Hematopoietic multipotent progenitor cell treated with erythropoietin and hydrocortisone succinate and interleukin-3 and kit ligand, for 6 days (in vitro differentiated cells): Measurements from ENCODE around the gene SEMA7A.
"Not testable (repeated sequence)": the region's sequence is repeated elsewhere in the genome, so short reads cannot be mapped to it uniquely, and the experiment has no call there.

Experiments
- DNase-seq: peaks from one replicate; pipeline ENCODE4 v3.0.0-alpha.2; 2015

SEMA7A gene, protein sequence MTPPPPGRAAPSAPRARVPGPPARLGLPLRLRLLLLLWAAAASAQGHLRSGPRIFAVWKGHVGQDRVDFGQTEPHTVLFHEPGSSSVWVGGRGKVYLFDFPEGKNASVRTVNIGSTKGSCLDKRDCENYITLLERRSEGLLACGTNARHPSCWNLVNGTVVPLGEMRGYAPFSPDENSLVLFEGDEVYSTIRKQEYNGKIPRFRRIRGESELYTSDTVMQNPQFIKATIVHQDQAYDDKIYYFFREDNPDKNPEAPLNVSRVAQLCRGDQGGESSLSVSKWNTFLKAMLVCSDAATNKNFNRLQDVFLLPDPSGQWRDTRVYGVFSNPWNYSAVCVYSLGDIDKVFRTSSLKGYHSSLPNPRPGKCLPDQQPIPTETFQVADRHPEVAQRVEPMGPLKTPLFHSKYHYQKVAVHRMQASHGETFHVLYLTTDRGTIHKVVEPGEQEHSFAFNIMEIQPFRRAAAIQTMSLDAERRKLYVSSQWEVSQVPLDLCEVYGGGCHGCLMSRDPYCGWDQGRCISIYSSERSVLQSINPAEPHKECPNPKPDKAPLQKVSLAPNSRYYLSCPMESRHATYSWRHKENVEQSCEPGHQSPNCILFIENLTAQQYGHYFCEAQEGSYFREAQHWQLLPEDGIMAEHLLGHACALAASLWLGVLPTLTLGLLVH

DNA sequence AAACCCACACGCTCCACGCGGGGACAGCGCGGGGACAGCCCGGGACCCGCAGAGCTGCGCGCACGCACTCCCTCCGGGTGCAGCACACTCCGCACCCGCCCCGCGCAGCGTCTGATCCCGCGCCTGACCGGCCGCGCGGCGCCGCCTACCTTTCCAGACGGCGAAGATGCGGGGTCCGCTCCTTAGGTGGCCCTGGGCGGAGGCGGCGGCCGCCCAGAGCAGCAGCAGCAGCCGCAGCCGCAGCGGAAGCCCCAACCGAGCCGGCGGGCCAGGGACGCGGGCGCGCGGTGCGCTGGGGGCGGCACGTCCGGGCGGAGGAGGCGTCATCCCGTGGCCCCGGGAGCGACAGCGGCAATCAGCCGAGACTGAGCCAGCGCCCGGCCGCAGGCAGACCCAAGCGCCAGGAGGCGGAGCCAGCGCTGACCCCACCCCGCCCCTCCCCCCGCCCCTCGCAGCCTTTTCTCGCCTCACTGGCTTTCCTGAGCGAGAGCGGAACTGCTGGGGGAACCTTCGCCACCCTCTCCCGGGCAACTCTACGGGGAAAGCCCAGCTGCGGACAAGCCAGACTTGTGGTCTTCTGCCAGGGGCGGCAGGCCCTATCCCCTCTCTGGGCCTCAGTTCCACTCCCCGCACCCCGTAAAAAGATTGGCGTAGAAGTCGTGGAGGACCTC lies at the start of gene SEMA7A:
TSS of gene SEMA7A (minus strand) at position 367 of the 671 bp plus-strand sequence. CDS start at position 327, 40 bp downstream.
- DNase-seq: peak; percentile 92

DNA sequence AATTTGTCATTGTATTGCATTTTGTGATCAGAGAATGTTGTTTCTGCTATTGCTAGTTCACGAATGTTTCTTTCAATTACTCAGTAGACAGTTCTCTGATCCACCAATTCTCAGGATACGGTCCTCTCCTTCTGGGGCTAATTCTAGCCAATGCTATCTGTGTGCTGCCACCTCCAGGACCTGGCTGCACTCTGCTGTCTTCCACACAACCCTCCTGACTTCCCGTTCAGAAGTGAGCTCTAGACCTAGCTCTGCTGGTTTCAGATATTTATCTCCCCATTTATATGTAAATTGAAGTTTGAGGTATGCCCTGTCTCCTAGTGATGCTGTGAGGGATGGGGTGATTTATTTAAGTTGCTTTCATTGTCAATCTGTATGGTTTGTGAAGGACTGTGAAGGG lies 48.9 kb upstream of the SEMA7A start:
- peak; percentile 41 for DNase-seq

DNA sequence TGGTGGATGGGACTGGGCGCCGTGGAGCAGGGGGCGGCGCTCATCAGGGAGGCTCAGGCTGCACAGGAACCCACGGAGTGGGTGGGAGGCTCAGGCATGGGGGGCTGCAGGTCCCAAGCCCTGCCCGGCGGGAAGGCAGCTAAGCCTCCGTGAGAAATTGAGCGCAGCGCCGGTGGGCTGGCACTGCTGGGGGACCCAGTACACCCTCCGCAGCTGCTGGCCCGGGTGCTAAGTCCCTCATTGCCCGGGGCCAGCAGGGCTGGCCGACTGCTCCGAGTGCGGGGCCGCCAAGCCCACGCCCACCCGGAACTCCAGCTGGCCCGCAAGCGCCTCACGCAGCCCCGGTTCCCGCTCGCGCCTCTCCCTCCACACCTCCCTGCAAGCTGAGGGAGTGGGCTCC lies 46.6 kb upstream of the SEMA7A start:
- not testable (repeated sequence) for DNase-seq

DNA sequence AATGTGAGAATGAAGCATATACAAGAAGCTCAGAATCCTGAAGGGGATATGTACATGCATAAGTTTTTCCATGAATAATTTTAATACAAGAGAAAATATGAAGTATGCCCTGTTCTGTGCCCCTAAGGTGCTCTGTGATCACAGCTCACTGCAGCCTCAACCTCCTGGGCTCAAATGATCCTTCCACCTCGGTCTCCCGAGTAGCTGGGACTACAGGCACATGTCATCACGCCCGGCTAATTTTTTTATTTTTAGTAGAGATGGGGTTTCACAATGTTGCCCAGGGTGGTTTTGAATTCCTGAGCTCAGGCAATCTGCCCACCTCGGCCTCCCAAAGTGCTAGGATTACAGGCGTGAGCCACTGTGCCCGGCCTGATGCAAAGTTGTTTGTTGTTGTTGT lies 37.9 kb upstream of the SEMA7A start:
- not testable (repeated sequence) for DNase-seq

DNA sequence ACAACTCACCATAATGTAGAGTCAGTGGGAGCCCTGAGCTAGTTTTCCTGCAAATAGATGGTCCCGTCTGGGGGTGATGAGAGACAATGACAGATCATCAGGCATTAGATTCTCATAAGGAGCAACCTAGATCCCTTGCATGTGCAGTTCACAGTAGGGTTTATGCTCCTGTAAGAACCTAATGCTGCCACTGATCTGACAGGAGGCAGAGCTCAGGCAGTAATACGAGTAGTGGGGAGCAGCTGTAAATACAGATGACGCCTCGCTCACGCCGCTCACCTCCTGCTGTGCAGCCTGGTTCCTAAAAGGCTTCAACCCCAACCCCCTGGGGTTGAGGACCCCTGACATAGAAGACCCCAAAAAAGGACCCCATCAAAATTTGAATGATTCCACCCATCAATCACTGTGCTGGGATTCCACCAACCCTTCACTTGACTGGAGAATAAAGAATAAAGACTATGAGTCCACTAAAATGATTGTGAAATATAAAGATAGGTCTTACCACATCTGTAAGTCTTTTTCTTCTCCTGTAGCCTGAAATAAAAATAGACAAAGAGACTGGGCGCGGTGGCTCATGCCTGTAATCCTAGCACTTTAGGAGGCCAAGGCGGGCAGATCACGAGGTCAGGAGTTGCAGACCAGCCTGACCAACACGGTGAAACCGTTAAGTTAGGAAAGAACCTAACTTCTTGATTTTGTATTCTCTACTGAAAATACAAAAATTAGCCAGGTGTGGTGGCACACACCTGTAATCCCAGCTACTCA lies 37.1 kb upstream of the SEMA7A start:
- DNase-seq: no peak

DNA sequence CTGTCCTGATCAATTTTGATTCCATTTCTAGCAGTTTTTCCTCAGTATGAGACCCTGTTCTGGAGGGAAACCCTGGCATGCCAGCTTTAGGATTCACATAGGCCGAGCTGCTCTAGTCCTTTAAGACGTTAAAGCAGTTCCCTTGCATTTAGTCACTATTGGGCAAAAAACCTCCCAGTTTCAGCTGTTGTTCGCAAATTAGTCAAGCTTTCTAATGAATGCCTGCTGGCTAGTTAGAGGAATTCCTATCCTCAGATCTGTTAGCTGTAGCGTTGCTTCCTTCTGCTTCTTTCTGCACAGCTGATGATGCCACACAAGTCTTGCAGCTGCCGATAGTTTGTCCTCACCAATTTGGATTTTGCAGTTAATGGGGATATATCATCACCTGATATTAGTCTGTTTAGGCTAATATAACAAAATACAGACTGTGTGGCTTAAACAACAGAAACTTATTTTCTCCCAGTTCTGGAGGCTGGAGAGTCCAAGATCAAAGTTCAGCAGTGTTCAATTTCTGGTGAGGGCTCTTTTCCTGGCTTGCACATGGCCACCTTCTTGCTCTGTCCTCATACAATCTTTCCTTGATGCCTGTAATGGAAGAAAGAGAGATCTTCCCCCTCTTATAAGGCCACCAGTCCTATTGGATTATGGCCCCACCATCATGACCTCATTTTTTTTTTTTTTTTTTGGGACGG lies 34.7 kb upstream of the SEMA7A start:
- no peak for DNase-seq

DNA sequence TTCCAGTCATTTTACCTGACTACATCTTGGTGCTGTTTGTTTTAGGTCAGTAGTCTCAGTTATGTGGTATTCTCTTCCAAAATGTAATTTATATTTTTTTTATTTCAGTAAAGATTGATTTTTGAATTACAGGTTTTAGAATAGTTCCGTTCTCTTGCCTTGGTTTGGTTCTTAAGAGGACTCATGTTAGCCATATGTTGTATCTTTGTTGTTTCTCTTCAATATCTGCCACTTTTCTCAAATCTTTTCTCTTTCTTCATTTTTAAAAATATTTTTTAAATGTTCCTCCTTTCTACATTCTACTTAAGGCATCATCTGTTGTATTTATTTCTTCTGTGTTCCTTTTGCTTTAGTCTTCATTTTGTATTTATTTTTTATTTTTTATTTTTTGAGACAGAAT lies 32.8 kb upstream of the SEMA7A start:
- DNase-seq: no peak

DNA sequence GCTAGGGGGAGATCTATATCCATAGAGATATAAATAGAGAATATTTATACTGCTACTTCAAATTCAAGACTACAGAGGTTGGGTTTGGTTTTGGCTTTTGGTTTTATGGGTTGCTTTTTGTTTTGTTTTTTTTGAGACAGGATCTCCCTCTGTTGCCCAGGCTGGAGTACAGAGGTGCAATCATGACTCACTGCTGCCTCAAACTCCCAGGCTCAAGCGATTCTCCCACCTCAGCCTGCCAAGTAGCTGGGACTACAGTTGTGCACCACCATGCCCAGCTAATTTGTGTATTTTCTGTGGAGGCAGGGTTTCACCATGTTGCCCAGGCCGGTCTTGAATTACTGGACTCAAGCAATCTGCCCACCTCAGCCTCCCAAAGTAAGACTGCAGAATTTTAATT lies 31.1 kb upstream of the SEMA7A start:
- DNase-seq: no peak

DNA sequence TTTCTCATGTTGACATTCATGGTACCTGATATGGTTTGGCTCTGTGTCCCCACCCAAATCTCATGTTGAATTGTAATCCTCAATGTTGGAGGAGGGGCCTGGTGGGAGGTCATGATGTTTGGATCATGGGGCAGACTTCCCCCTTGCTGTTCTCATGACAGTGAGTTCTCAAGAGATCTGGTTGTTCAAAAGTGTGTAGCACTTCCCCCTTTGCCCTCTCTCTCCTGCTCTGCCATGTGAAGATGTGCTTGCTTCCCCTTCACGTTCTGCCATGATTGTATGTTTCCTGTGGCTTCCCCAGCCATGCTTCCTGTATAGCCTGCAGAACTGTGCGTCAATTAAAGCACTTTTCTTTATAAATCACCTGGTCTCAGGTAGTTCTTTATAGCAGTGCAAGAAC lies 30.5 kb upstream of the SEMA7A start:
- peak; percentile 14 for DNase-seq

DNA sequence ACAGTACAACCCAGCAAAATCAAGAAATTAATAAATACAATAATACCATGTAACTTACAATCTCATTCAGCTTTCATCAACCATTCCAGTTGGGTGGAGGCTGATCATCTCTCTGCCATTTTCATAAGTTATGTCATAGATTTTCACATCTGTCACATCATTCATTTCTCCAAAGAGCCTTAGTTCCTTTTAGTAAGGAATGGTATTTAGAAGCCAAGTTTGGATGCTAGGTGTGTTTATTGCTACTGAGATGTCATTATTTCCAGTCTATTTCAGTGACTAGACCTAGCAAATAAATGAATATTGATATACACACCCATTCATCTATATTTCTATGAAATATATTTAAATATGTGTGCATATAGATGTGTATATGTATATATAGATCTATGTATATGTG lies 29.9 kb upstream of the SEMA7A start:
- DNase-seq: no peak

DNA sequence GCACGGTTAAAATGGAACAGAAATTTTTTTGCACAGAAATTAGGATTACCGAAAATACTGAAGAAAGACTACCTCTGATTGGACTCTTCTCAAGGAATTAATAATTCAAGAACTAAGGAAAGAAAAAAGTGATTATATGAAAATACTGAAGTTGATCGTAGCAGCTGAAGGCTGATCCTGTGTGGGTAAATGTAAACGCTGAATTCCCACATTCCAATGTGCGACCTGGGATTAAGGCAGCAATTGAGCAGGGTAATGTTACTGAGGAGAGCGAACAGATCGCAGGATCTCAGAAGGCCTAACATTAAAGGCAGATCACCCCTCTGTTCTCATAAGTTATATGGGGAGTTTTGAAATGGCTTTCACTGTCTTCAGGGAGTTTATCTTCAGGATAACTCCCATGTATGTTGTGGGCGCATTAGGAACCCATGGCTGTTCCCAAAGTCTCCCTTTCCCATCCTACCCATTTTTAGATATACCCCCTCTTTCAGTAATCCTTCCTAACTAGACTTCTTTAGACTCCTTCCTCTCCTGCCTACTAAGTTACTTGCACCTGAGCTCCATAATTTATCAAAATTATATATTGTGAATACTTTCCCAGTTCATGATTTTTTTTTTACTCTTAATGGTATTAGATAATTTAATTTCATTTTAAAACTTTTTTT lies 28.2 kb upstream of the SEMA7A start:
- no peak for DNase-seq

DNA sequence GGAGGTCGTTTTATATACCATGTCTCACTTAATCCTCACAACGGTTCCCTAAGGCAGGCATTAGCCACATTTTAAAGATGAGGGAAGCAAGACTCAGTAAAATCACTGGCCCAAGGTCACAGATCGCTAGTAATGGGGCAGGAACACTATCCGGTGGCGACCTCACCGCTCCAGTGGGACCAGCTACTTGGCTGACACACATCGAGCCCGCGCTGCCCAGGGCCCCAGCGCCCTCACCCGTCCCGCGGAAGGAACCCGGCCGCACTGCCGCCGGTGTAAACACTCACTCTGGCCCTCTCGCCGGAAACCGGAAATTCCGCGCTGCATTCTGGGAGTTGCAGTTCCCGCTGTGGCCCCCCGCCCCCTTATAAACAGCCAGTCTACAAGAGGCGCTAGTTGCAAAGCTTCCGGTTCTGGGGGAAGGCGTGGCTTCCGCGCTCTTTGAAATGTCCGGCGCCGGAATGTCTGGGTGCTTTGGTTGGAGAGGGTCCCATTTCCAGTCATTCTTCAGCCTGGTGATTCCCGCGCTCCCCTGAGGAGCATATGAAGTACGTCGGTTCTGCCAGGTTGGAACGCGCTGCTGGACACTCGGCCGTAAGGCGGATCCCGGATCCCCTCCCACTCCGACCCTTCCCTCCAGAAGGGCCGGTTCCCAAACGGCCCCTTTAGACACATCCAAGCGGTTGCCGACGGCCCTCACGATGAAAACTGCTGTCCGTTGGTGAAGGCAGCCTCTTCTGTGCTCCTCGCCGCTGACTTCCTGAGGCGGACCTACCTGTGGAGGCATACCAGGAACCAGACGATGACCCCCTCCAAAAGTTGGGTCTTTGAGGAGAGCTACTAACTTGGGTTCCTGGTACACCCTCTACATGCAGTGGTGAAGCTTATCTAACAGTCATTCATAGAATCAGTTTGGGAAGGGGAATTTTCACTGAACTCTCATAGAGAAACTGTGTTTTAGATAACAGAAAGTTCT lies 27.4 kb upstream of the SEMA7A start, which contains the start of gene UBL7:
TSS of gene UBL7 (minus strand) at position 290 of the 976 bp plus-strand sequence. CDS start 2,293 bp downstream, outside the sequence.
- peak; percentile 99 for DNase-seq

DNA sequence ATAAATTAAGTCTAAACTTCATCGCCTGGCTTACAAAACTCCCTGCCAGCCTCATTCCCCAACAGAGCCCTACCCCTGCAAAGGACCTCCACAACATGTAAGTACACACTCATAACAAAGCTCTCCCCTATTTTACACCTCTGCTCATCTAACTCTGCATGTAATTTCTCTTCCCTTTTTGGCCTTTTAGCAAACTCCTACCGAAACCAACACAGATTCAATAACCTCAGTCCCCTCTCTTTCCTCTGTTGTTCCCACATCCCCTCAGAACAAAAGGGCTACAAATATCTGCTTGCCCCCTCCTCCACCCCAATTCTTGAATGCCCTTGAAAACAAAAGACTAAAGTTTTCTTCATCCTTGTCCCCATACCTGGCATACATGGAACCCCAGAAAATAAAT lies 26.5 kb upstream of the SEMA7A start:
- no peak for DNase-seq

DNA sequence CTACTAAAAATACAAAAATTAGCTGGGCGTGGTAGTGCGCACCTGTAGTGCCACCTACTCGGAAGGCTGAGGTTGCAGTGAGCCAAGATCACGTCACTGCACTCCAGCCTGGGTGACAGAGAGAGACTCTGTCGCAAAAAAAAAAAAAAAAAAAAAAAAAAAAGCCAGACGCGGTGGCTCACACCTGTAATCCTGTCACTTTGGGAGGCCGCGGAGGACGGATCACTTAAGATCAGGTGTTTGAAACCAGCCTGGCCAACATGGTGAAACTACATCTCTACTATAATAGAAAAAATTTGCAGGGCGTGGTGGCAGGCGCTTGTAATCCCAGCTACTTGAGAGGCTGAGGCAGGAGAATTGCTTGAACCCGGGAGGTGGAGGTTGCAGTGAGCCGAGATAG lies 26.0 kb upstream of the SEMA7A start:
- DNase-seq: not testable (repeated sequence)

DNA sequence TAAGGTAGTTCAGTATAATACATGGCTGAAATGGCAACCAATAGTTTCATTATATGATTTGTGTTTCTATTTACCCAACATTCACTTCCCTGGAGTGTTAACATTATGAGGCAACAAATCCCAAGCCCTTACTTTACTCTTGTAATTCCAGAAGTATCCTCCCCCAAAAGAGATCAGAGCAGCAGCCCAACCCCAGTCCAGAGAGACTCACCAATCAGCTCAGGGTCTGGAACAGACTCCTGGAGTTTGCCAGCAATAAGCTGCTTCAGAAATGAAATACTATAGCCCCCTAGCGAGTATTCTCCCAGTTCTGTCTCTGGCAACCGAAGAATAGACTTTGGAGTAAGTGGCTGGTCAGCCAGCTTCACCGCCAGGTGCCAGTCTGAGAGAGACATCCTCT lies 24.7 kb upstream of the SEMA7A start:
- DNase-seq: no peak

DNA sequence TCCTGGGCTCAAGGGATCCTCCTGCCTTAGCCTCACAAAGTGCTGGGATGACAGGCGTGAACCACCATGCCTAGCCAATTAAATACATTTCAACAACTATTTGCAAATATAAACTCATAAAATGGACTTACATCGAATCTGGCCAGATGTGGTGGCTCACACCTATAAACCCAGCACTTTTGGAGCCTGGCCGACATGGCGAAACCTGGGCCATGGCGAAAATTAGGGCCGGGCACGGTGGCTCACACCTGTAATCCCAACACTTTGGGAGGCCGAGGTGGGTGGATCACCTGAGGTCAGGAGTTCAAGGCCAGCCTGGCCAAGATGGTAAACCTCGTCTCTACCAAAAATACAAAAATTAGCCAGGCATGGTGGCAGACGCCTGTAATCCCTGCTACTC lies 23.3 kb upstream of the SEMA7A start:
- DNase-seq: not testable (repeated sequence)

DNA sequence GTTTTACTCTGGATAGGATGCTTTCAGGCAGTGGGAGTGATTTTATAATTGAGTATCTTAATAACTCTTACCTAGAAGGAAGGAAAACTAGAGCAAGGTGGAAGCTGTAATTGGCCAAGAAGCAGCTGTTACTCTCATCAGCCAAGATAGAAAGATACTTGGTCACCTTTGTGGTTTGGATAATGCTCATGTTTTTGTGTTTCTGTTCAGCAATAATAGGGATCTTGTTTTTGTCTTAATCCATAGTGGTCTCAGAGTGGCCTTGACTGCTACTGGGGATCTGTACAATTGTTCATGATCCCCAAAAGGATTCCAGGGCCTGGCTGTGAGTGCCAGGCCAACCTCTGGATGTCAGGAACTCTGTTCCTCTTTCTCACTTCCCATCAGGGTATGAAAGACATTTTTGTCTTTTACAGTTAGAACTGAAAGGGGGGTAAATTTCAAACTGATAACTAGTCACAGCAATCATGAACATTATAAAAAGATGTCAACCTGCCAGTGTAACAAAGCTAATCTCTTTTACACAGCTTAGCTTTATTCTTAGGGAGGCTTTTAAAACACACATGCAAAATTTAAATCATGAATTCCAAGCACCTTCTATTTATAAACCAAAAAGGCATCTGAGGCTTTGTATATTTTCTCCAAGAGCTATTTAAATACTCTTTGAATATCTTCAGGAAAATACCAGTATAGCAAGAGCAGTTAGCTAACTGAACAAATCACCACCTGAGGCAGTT lies 21.2 kb upstream of the SEMA7A start:
- no peak for DNase-seq

DNA sequence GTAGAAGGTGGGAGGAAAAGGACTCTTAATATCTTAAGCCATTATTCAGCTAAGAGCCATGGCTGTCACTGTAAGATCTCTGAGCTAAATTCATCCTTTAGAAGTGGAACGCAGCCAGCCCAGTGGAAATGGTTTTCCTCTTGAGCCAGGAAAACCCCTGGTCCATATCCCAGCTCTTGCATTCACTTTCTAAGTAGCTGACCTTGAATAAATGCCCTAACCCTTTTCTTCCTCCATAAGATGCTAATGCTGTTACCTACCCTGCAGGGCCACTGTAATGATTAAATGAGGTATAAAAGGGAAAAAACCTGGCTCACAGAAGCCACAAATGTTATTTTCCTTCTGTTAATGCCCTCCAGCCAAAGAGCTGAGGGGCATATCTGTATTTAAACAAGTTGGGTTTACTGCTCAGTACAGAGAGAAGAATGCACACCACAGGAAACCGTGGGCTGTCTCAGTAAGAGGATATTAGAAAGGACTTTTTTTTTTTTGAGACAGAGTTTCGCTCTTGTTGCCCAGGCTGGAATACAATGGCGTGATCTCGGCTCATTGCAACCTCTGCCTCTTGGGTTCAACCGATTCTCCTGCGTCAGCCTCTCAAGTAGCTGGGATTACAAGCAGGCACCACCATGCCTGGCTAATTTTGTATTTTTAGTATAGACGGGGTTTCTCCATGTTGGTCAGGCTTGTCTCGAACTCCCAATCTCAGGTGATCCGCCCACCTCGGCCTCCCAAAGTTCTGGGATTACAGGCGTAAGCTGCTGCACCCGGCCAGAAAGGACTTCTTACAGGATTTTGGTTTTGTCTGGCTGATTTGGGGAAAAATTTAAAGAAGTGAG lies 20.4 kb upstream of the SEMA7A start:
- no peak for DNase-seq
